ENCODE measurements around the gene MEGF11.

DNA sequence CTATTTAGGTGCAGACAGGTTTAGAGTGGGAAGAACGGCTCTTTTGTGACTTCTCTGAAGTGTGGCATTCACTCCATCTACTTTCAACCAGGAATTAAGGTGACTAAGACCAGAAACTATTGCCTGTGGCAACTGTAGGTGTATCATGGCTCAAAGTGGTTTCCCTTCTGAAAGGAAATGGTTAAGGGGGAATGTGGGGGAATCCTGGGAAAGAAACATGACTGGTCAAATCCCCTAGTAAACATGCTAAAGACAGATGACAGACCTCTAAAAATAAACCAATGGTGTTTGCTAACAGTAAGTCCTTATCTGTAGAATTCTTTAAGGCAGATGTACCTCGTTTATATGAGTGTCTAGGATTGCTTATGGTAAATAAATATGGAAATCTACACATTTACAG is 56.9 kb downstream of the MEGF11 start:
- TF ChIP-seq CTCF (conservative IDR thresholded peaks at IDR 0.05; ENCODE audit: low read depth, low read length) (no peak), EZH2 (IDR thresholded peaks at IDR 0.05; ENCODE audit: low read length, unreplicated experiment) (no peak)
